ENCODE results near the gene IRX5. TPM values are rescaled to one million over a fixed set of nuclear protein-coding genes. Genes with fewer than 3 reads are reported as not detected.

The IRX5 gene
- total RNA-seq, 1 experiment from 2014 or later, result 0.86 TPM

DNA sequence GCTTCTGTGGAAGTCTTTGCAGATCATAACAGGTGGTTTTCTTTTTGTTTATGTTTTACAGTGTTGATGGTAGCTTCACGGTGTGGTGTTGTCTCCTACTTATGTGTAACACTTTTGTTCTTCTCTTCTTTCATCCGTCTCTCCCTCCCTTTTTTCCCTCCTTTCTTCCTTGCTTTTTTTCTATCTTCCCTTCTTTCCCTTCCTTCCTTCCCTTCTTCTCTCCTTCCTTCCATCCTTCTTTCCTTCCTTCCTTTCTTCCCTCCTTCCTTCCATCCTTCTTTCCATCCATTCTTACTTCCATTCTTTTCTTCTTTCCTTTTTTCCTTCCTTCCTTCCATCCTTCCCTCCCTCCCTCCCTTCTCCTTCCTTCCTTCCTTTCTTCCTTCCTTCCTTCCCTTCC is 31.4 kb downstream of the IRX5 start:
- no TSS peak for BruUV-seq (replicated peaks)
- Histone ChIP-seq H3K9ac (ENCODE audit: low read length) (no peak overlapping the region), H3K4me1 (ENCODE audit: control insufficient read depth in 1 of 2, insufficient read depth in 2 of 2, low read length in 2 of 2) (no peaks in the 10 kb centered on the region), H3K27ac (ENCODE audit: low read depth, low read length) (no peak overlapping the region), H3K36me3 (ENCODE audit: control insufficient read depth in 1 of 2, insufficient read depth in 2 of 2, low read length in 2 of 2) (no peaks in the 10 kb centered on the region; a peak in 1 of 4 replicates), H3K27me3 (ENCODE audit: insufficient read depth, low read length) (no peaks in the 10 kb centered on the region; the same call in 1 of the 2 replicates), H4K20me1 (ENCODE audit: insufficient read depth) (no peaks in the 10 kb centered on the region), H3K9me2 (ENCODE audit: insufficient read depth) (no peaks in the 10 kb centered on the region), H3K79me2 (ENCODE audit: insufficient read depth, low read length) (no peaks in the 10 kb centered on the region), H2AFZ (ENCODE audit: low read depth, low read length, poor library complexity, severe bottlenecking) (no peak overlapping the region), H3K9me3 (ENCODE audit: control insufficient read depth in 1 of 2, insufficient read depth in 1 of 2, low read depth in 1 of 2, low read length in 2 of 2) (no peaks in the 10 kb centered on the region), H3K4me3 (replicated peaks in 1 of 2; ENCODE audit: low read depth in 1 of 2, low read length in 2 of 2) (no peak overlapping the region), H3K4me2 (ENCODE audit: low read length) (no peak overlapping the region)
- ChIA-PET RAD21 (ENCODE audit: low non-redundant PET in 1 of 2, low total read pairs in 2 of 2, uncharacterized antibody in 2 of 2, unreplicated experiment in 2 of 2) (no interaction called here), POLR2A (no interaction called here), CTCF (interaction anchor here (0.8 kb wide), 1 partner anchor 296 kb away, joined by 3 read pairs; no protein-coding TSS in a partner anchor)
- DNase-seq (ENCODE audit: low read depth, low spot score) (no peak), ATAC-seq (no peak)
- intact Hi-C loops (cut with micrococcal nuclease), result no loop called here
- TF ChIP-seq SIN3A (IDR thresholded peaks at IDR 0.05; ENCODE audit: low read depth) (no peak), JUND (IDR thresholded peaks at IDR 0.05) (no peak), POLR2AphosphoS5 (IDR thresholded peaks at IDR 0.05; ENCODE audit: low read depth, low read length) (no peak), CTCF (IDR thresholded peaks at IDR 0.05 in 2 of 3, conservative IDR thresholded peaks at IDR 0.05 in 1 of 3; ENCODE audit: borderline replicate concordance in 1 of 3, insufficient read depth in 1 of 3, low read depth in 2 of 3, low read length in 2 of 3) (no peak), ZFX (IDR thresholded peaks at IDR 0.05) (no peak), TCF7L2 (IDR thresholded peaks at IDR 0.05; ENCODE audit: borderline replicate concordance, extremely low read depth, insufficient read depth, insufficient read length) (no peak)

GRCh38 chr16:54964239-54964638 is 33.6 kb downstream of the IRX5 start:
- no peaks in the 10 kb centered on the region for H4K20me1 ChIP-seq (ENCODE audit: insufficient read depth)
- no peak overlapping the region for H3K4me2 ChIP-seq (ENCODE audit: low read length)
- no peaks in the 10 kb centered on the region for H3K4me1 ChIP-seq (ENCODE audit: control insufficient read depth in 1 of 2, insufficient read depth in 2 of 2, low read length in 2 of 2)
- ChIA-PET RAD21 (ENCODE audit: low non-redundant PET in 1 of 2, low total read pairs in 2 of 2, uncharacterized antibody in 2 of 2, unreplicated experiment in 2 of 2) (no interaction called here), CTCF (no interaction called here), POLR2A (no interaction called here)
- no peaks in the 10 kb centered on the region for H3K9me2 ChIP-seq (ENCODE audit: insufficient read depth)
- H3K36me3 ChIP-seq (ENCODE audit: control insufficient read depth in 1 of 2, insufficient read depth in 2 of 2, low read length in 2 of 2), result no peaks in the 10 kb centered on the region; a peak in 1 of 4 replicates
- no peak for DNase-seq (ENCODE audit: low read depth, low spot score)
- H3K27ac ChIP-seq (ENCODE audit: low read depth, low read length), result no peak overlapping the region
- H2AFZ ChIP-seq (ENCODE audit: low read depth, low read length, poor library complexity, severe bottlenecking), result no peak overlapping the region
- H3K79me2 ChIP-seq (ENCODE audit: insufficient read depth, low read length), result no peaks in the 10 kb centered on the region
- H3K4me3 ChIP-seq (replicated peaks in 1 of 2; ENCODE audit: low read depth in 1 of 2, low read length in 2 of 2), result no peak overlapping the region
- no peaks in the 10 kb centered on the region; the same call in 1 of the 2 replicates for H3K27me3 ChIP-seq (ENCODE audit: insufficient read depth, low read length)
- no TSS peak for BruUV-seq (replicated peaks)
- H3K9me3 ChIP-seq (ENCODE audit: control insufficient read depth in 1 of 2, insufficient read depth in 1 of 2, low read depth in 1 of 2, low read length in 2 of 2), result no peaks in the 10 kb centered on the region
- intact Hi-C loops (cut with micrococcal nuclease), result no loop called here
- TF ChIP-seq EGR1 (IDR thresholded peaks at IDR 0.05; ENCODE audit: low read depth), result no peak
- no peak for TF ChIP-seq RAD21 (IDR thresholded peaks at IDR 0.05; ENCODE audit: low read depth)
- TF ChIP-seq CBX3 (IDR thresholded peaks at IDR 0.05; ENCODE audit: low read depth), result no peak
- TF ChIP-seq ZFX (IDR thresholded peaks at IDR 0.05), result no peak
- no peak for TF ChIP-seq ELF1 (IDR thresholded peaks at IDR 0.05; ENCODE audit: borderline replicate concordance, low read depth)
- TF ChIP-seq, protein P1, sequence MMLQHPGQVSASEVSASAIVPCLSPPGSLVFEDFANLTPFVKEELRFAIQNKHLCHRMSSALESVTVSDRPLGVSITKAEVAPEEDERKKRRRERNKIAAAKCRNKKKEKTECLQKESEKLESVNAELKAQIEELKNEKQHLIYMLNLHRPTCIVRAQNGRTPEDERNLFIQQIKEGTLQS (IDR thresholded peaks at IDR 0.05), result no peak
- TF ChIP-seq SRF (IDR thresholded peaks at IDR 0.05; ENCODE audit: low read depth), result no peak
- no peak for TF ChIP-seq EZH2phosphoT487 (IDR thresholded peaks at IDR 0.05; ENCODE audit: borderline replicate concordance)
- TF ChIP-seq YY1 (IDR thresholded peaks at IDR 0.05; ENCODE audit: extremely low read depth, insufficient replicate concordance, low read depth, low read length), result no peak
- TF ChIP-seq POLR2A (IDR thresholded peaks at IDR 0.05; ENCODE audit: borderline replicate concordance, extremely low read depth, insufficient read depth, insufficient read length), result no peak
- TF ChIP-seq TCF7L2 (IDR thresholded peaks at IDR 0.05; ENCODE audit: borderline replicate concordance, extremely low read depth, insufficient read depth, insufficient read length), result no peak
- TF ChIP-seq, protein P2, sequence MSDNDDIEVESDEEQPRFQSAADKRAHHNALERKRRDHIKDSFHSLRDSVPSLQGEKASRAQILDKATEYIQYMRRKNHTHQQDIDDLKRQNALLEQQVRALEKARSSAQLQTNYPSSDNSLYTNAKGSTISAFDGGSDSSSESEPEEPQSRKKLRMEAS (IDR thresholded peaks at IDR 0.05), result no peak
- no peak for TF ChIP-seq ZNF274 (IDR thresholded peaks at IDR 0.05; ENCODE audit: low read depth, low read length)
- no peak overlapping the region for H3K9ac ChIP-seq (ENCODE audit: low read length)
- no peak for ATAC-seq
